GM12891 (cell line): ENCODE measurements around the gene PCDH18.
"Not testable (repeated sequence)": the region's sequence is repeated elsewhere in the genome, so short reads cannot be mapped to it uniquely, and the experiment has no call there.

ENCODE experiments used
- DNase-seq: peaks from one replicate; pipeline ENCODE4 v3.0.0; 2011; ENCODE audit warnings: low spot score; ENCODE audit not compliant: insufficient read length
- FAIRE-seq: peaks from 2 replicates; lab custom pipeline; 2011; peaks lifted over from hg19 to GRCh38; lab: Jason Lieb, UNC
- PAX5 ChIP-seq: IDR thresholded peaks from 2 replicates; pipeline ENCODE4 v1.6.1; 2011; ENCODE audit warnings: low read length, moderate library complexity, mild to moderate bottlenecking; ENCODE audit not compliant: insufficient read depth, severe bottlenecking
- POLR2A ChIP-seq: IDR thresholded peaks from 2 replicates; pipeline ENCODE4 v1.6.1; 2011; ENCODE audit warnings: low read depth, low read length, control low read depth
- POLR2AphosphoS5 ChIP-seq: IDR thresholded peaks from 2 replicates; pipeline ENCODE4 v1.6.1; 2011; ENCODE audit warnings: low read depth, low read length, control low read depth
- POU2F2 ChIP-seq: IDR thresholded peaks from 2 replicates; pipeline ENCODE4 v1.6.1; 2011; ENCODE audit warnings: low read depth, mild to moderate bottlenecking, control low read depth, low read length, moderate library complexity
- SPI1 ChIP-seq: IDR thresholded peaks from 2 replicates; pipeline ENCODE4 v1.6.1; 2011; ENCODE audit warnings: low read depth, low read length, control low read depth
- TAF1 ChIP-seq: IDR thresholded peaks from 2 replicates; pipeline ENCODE4 v1.6.1; 2011; ENCODE audit warnings: low read depth, low read length, control low read depth

PCDH18 gene

DNA sequence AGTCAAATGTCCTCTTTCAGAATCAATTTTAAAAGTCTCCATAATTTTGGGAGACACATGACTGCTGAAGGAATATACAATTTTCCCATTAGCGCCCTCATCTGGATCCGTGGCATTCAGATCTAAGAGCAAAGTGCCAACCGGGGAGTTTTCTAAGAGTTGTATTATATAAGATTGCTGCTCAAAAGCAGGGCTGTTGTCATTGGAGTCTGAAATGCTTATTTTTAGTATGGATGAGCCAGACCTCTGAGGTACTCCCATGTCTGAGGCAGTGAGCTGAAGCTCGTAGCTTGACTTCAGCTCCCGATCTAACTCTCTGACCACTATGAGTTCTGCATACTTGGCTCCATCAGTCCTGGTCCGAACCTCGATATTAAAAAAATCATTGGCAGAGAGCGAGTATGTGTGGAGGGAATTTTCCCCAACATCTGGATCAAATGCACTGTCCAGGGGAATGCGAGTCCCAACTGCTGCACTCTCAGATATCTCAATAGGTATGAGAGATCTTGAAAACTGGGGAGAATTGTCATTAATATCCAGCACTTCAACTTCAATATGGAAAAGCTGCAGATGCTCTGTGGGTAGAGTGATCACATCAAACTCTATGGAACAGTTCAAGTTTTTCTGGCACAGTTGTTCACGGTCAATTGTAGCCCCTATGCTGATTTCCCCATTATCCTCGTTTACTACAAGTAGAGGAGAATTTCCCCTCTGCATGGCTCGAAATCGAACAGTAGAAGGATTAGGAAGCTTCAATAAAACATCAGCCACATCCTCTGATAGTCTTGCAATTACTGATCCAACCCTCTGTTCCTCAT is 917 bp downstream of the PCDH18 start:
- no peak for DNase-seq
- TF ChIP-seq TAF1 (no peak), POLR2A (no peak), PAX5 (no peak), POLR2AphosphoS5 (no peak), POU2F2 (no peak), SPI1 (no peak)
- no peak for FAIRE-seq

DNA sequence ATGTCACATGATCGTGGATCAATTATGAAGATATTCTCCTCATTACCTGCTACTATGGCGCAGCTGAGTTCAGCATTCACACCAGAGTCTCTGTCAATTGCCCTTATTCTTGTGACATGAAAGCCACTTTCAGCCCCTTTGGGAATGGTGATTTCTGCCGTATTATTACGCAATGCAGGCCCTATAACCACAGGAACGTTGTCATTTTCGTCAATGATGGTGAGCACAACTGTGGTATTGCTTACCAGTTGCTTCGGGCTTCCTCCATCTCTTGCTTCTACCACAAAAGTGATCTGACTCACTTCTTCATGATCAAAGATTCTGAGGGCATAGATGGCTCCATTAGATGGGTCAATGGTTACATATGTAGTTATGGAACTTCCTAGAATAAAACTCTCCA is 2.1 kb downstream of the PCDH18 start:
- no peak for TF ChIP-seq SPI1
- no peak for TF ChIP-seq POU2F2
- TF ChIP-seq PAX5: no peak
- no peak for TF ChIP-seq POLR2A
- no peak for TF ChIP-seq TAF1
- no peak for TF ChIP-seq POLR2AphosphoS5
- FAIRE-seq: no peak
- DNase-seq: no peak

DNA sequence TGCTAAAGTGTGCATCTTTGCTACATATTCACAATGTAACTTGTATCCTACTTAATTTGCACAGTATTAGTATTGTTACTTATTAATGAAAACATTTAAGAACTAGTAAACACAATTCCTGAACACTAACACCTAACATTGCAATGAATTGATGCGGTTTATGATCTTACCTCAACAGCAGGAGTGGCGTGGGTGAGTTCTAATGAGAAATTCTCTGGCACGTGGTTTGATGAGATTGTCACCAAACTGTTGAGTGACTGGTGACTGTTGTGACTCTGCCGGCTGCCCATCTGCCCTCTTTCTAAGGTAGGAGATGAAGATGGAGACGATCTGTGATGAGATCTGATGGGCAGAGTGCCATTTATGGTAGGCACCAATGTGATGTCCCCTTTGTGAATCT is 2.9 kb downstream of the PCDH18 start:
- DNase-seq (no peak), FAIRE-seq (no peak)
- TF ChIP-seq POLR2A (no peak), SPI1 (no peak), TAF1 (no peak), POU2F2 (no peak), POLR2AphosphoS5 (no peak), PAX5 (no peak)

DNA sequence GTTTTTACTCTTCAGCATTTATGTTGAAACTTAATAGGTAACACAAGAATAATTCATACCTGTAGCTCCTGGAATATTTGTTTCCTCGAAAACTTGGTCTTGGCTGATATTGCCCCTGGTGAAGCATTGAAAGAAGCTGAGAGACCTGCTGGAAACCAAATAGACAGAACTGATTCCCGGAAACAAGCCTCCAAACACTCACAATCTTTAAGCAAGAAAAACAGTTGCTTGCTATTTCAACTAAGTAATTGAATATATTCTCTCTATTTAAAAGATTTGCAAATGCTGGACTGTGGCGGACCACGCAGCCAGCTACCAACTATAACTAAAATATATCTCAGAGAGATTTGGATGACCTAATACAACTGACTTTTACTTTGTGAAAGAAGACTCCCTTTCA is 3.6 kb downstream of the PCDH18 start:
- TF ChIP-seq POLR2A (no peak), POU2F2 (no peak), TAF1 (no peak), POLR2AphosphoS5 (no peak), SPI1 (no peak), PAX5 (no peak)
- DNase-seq (no peak), FAIRE-seq (no peak)

DNA sequence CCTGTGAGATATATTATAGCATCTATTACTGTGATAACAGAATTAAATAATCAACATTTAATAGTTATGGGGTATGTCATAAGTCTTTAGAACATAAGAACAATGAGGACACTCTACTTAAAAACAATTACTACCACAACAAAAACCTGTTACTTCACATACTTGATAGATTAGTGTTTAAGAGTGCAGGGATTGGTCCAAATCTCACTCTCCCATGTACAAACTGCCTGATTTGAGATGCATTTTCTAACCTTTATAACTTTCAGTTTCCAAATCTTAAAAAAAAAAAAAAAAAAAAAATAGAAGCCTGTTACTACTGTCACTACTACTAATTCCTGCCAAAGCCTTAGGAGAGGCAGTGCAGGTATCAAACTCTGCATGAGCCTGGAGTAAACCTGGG is 5.6 kb downstream of the PCDH18 start:
- DNase-seq (no peak), FAIRE-seq (no peak)
- TF ChIP-seq SPI1: no peak
- TF ChIP-seq PAX5: no peak
- no peak for TF ChIP-seq POU2F2
- no peak for TF ChIP-seq POLR2A
- no peak for TF ChIP-seq POLR2AphosphoS5
- TF ChIP-seq TAF1: no peak

DNA sequence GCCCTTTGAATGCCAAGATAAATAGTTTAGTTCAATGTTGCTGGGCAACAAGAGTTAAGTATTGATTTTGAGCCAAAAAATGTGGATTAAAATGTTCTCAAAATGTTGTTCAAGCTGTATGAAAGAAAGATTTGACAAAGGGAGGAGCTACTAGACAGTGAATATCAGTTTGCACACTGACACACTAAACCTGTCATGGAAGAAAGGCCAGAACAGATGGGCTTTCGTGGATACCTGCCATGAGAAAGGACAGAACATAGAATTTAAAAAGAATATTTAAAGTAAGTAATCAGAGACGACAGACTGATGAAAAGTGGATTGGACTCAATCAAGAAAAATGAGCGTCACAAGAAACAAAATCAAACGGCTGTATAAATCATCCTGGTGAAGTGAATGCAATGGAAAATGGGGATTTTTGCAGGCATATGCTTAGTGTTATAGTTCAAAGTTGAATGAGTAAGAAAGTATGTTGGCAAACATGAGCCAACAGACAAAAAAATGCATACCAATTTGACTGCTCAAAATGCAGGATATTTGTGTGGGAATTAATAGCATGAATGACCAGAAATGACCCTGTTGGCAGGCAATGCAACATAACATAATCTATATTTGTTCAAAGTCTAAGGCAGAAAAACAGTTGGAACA is 7.4 kb downstream of the PCDH18 start:
- DNase-seq (no peak), FAIRE-seq (no peak)
- TF ChIP-seq PAX5 (no peak), TAF1 (no peak), POU2F2 (no peak)

DNA sequence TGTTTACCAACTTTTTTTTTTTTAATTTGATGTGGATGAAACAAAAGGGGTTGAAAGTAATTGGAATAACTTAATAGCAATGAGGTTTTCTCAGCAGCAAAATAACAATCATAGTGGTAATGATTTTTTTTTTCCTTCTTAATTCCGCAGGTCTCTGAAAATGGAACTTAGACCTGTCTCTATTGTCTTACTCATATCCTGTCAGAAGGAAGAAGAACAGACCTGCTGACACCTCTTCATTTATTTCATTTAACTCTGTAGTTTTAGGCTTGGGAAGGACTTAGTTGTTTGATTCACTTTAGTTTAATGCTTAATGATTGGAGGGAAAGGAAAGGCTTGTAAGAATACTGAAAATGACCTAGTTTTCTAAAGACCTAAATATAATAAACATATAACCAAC is 9.0 kb downstream of the PCDH18 start:
- TF ChIP-seq POLR2AphosphoS5 (no peak), TAF1 (no peak), POLR2A (no peak), PAX5 (no peak)
- DNase-seq (no peak), FAIRE-seq (no peak)

DNA sequence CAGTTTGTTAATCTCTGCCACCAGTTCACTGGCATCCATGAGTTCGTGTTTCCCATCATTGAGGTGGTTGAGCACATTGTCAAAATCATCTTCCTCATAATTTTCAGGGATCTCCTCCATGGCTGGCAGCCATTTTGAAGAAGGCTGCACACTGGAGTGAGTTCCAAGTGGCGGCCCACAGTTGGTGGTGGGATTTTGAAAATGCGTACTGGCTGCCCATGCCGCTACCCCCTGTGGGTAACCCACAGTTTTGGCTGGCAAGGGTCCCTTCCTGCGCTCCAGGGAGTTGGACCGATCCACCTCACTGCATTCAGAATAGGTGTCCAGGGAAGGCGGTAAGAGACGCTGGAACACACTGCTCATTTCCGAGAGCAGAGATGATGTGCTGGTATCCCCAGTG is 11.2 kb downstream of the PCDH18 start:
- TF ChIP-seq PAX5 (no peak), POU2F2 (no peak), SPI1 (no peak), POLR2A (no peak), POLR2AphosphoS5 (no peak), TAF1 (no peak)
- no peak for DNase-seq
- no peak for FAIRE-seq

DNA sequence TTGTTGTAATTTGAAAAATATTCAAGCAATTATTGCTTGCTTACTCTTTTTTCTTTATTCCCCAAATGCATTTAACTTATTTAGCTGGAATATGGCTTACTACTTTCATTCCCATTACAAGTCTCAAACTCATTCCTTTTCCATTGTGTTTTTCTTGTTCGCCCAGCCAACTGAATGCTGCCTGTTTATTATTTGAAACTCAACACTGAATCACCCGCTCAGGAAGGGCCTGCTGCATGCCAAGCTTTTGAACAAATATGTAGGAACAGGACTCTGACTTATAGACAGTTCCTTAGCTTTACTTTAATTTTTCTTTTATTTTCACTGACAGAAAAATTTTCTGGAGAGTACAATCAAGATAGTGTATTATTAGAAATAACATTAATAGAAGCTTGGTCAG is 12.9 kb downstream of the PCDH18 start:
- TF ChIP-seq POLR2AphosphoS5 (no peak), POU2F2 (no peak), SPI1 (no peak), PAX5 (no peak), POLR2A (no peak), TAF1 (no peak)
- no peak for FAIRE-seq
- DNase-seq: no peak

DNA sequence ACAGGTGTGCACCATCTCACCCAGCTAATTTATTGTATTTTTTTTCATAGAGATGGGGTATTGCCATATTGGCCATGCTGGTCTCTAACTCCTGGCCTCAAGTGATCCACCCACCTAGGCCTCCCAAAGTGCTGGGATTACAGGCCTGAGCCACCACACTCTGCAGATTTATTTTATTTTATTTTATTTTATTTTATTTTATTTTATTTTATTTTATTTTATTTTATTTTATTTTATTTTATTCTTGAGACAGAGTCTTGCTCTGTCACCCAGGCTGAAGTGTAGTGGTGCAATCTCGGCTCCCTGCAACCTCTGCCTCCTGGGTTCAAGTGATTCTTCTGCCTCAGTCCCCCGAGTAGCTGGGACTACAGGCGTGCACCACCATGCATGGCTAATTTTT is 15.0 kb downstream of the PCDH18 start:
- not testable (repeated sequence) for FAIRE-seq, DNase-seq
